Prostate gland (tissue), 2 donors: ENCODE results near the gene KRT80.

ENCODE experiments used
- POLR2A ChIP-seq: fragments of 450-650 bp; IDR thresholded peaks from one replicate; pipeline ENCODE4 v1.6.1; 2016; ENCODE audit warnings: antibody characterized with exemption, mild to moderate bottlenecking
- POLR2AphosphoS5 ChIP-seq: sonication (generic); formaldehyde crosslinking; IDR thresholded peaks from one replicate; pipeline ENCODE4 v1.6.1; 2017; ENCODE audit warnings: antibody characterized with exemption
- TF ChIP-seq, protein P1 (sequence below), 4 experiments: fragments of 200-600 bp in 2 of 4; fragments of 450-650 bp in 2 of 4; sonication (generic) in 2 of 4; IDR thresholded peaks; 1 replicate in 3 of 4; 2 replicates in 1 of 4; pipeline ENCODE4 v1.5.1; 2016 to 2019; ENCODE audit warnings: antibody characterized with exemption in 4 of 4, mild to moderate bottlenecking in 2 of 4, moderate library complexity in 2 of 4

DNA sequence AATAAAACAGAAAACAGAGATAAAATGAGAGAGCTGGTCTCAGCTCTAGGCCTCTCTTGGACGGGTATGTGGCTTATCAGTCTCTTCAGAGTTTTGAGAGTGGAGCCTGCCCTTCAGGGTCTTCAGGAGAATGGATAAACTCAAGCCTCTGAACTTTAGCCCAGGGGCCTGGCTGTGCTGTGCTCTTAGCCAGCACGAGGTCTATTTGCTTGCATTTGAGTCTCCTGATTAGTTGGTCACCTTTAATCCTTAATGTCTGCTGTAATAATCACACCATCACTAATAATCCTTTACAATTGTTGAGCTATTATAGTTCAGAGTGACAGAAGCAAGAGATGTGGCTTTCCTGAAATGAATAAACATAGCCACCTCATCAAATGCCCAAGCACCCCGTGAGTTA, 24.3 kb downstream of the KRT80 start:
- TF ChIP-seq POLR2A (no peak), POLR2AphosphoS5 (no peak)
- TF ChIP-seq, protein P1, sequence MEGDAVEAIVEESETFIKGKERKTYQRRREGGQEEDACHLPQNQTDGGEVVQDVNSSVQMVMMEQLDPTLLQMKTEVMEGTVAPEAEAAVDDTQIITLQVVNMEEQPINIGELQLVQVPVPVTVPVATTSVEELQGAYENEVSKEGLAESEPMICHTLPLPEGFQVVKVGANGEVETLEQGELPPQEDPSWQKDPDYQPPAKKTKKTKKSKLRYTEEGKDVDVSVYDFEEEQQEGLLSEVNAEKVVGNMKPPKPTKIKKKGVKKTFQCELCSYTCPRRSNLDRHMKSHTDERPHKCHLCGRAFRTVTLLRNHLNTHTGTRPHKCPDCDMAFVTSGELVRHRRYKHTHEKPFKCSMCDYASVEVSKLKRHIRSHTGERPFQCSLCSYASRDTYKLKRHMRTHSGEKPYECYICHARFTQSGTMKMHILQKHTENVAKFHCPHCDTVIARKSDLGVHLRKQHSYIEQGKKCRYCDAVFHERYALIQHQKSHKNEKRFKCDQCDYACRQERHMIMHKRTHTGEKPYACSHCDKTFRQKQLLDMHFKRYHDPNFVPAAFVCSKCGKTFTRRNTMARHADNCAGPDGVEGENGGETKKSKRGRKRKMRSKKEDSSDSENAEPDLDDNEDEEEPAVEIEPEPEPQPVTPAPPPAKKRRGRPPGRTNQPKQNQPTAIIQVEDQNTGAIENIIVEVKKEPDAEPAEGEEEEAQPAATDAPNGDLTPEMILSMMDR (IDR thresholded peaks at IDR 0.05), result no peak
